PC-9 (cell line): ENCODE measurements around the gene NCKAP1. TPM values are rescaled to one million over a fixed set of nuclear protein-coding genes. Genes with fewer than 3 reads are reported as not detected.
"Not testable (repeated sequence)": the region's sequence is repeated elsewhere in the genome, so short reads cannot be mapped to it uniquely, and the experiment has no call there.

Source experiments
- BruUV-seq: library from RNA; stranded (reverse); fragments of 400-500 nt; replicated peaks from 2 replicates; lab custom pipeline; 2021; lab: Mats Ljungman, UMichigan
- CTCF ChIA-PET: fragments of 300-600 bp; sonication (Branson Sonifier 250); formaldehyde crosslinking; loops from one replicate; lab custom pipeline; 2022; ENCODE audit warnings: antibody characterized with exemption; lab: Charles Lee
- POLR2A ChIA-PET: fragments of 300-600 bp; sonication (Branson Sonifier 250); formaldehyde crosslinking; loops from one replicate; lab custom pipeline; 2022; ENCODE audit warnings: antibody characterized with exemption; ENCODE audit not compliant: unreplicated experiment; lab: Charles Lee
- DNase-seq, 2 experiments: peaks; one replicate each; pipeline versions ENCODE4 v3.0.0 to v3.0.0-alpha.2; 2015 to 2022; ENCODE audit warnings: mixed read lengths in 1 of 2
- H2AFZ ChIP-seq: fragments of 200-600 bp; sonication (generic); 2 replicates; pipeline ENCODE4 v1.8.1; 2017; ENCODE audit warnings: antibody characterized with exemption
- H3F3A ChIP-seq: fragments of 200-600 bp; sonication (generic); 2 replicates; pipeline ENCODE4 v1.8.1; 2017; ENCODE audit warnings: antibody characterized with exemption, mild to moderate bottlenecking, low read depth; ENCODE audit not compliant: insufficient read depth
- H3K27ac ChIP-seq: fragments of 200-600 bp; sonication (generic); 2 replicates; pipeline ENCODE4 v1.6.1; 2016; ENCODE audit warnings: mixed run types
- H3K27me3 ChIP-seq: fragments of 200-600 bp; sonication (generic); 2 replicates; pipeline ENCODE4 v1.6.1; 2016; ENCODE audit warnings: low read depth, mixed run types; ENCODE audit not compliant: insufficient read depth
- H3K36me3 ChIP-seq: fragments of 200-600 bp; sonication (generic); 2 replicates; pipeline ENCODE4 v1.6.1; 2016; ENCODE audit warnings: low read depth, mixed run types
- H3K4me1 ChIP-seq: fragments of 200-600 bp; sonication (generic); replicated peaks from 2 replicates; pipeline ENCODE4 v1.6.1; 2016; ENCODE audit warnings: mixed run types; ENCODE audit not compliant: insufficient read depth
- H3K4me2 ChIP-seq: fragments of 200-600 bp; sonication (generic); 2 replicates; pipeline ENCODE4 v1.6.1; 2017; ENCODE audit warnings: mixed run types
- H3K4me3 ChIP-seq: fragments of 200-600 bp; sonication (generic); 2 replicates; pipeline ENCODE4 v1.6.1; 2016; ENCODE audit warnings: mixed run types
- H3K79me2 ChIP-seq: fragments of 200-600 bp; sonication (generic); 2 replicates; pipeline ENCODE4 v1.6.1; 2017; ENCODE audit warnings: low read depth, mixed run types
- H3K9me2 ChIP-seq: fragments of 200-600 bp; sonication (generic); 2 replicates; pipeline ENCODE4 v1.8.1; 2017; ENCODE audit warnings: mild to moderate bottlenecking; ENCODE audit not compliant: insufficient read depth
- H3K9me3 ChIP-seq: fragments of 200-600 bp; sonication (generic); 2 replicates; pipeline ENCODE4 v1.8.1; 2016; ENCODE audit warnings: low read depth; ENCODE audit not compliant: insufficient read depth
- H4K20me1 ChIP-seq: fragments of 200-600 bp; sonication (generic); 2 replicates; pipeline ENCODE4 v1.8.1; 2017; ENCODE audit not compliant: insufficient read depth
- EZH2 ChIP-seq: fragments of 200-600 bp; sonication (generic); IDR thresholded peaks from 2 replicates; pipeline ENCODE4 v1.8.0; 2017; ENCODE audit warnings: antibody characterized with exemption, low read depth
- intact Hi-C: fragments of 100-400 bp; cut with micrococcal nuclease; formaldehyde crosslinking; loops from one replicate; pipeline ENCODE4 v1.10.0; 2022; ENCODE audit not compliant: unreplicated experiment
- total RNA-seq: library from RNA; stranded (reverse); gene quantifications from 2 replicates; pipeline ENCODE4 v1.2.3, GENCODE V29; 2021
- TF ChIP-seq, protein P1 (sequence below): fragments of 200-600 bp; sonication (generic); conservative IDR thresholded peaks from 2 replicates; pipeline ENCODE4 v1.6.1; 2017; ENCODE audit warnings: mixed run types, antibody characterized with exemption, mild to moderate bottlenecking, moderate library complexity

NCKAP1 gene
- total RNA-seq, 1 experiment from 2014 or later: 308 TPM

DNA sequence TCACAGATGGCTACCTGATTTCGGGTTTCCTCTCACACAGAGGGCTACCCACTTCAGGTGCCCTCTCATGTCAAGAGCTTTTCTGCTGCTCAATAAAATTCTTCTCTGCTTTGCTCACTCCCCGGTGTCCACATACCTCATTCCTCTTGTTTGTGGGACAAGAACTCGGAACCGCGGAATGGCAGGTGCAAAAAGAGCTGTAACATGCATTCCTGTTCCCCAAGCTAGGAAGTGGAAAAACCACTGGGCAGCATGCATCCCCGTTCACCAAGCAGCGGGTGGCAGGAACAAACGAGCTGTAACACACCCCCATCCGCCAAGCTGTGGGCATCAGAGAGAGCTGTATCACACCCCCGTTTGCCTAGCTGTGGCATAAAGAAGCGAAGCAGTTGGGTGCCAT lies 144.6 kb downstream of the NCKAP1 start:
- no TSS peak for BruUV-seq
- H3K9me2 ChIP-seq: peaks cover 3% of the 10 kb centered on the region; the same call in 1 of the 2 replicates
- H2AFZ ChIP-seq: no peak overlapping the region
- TF ChIP-seq, protein P1, sequence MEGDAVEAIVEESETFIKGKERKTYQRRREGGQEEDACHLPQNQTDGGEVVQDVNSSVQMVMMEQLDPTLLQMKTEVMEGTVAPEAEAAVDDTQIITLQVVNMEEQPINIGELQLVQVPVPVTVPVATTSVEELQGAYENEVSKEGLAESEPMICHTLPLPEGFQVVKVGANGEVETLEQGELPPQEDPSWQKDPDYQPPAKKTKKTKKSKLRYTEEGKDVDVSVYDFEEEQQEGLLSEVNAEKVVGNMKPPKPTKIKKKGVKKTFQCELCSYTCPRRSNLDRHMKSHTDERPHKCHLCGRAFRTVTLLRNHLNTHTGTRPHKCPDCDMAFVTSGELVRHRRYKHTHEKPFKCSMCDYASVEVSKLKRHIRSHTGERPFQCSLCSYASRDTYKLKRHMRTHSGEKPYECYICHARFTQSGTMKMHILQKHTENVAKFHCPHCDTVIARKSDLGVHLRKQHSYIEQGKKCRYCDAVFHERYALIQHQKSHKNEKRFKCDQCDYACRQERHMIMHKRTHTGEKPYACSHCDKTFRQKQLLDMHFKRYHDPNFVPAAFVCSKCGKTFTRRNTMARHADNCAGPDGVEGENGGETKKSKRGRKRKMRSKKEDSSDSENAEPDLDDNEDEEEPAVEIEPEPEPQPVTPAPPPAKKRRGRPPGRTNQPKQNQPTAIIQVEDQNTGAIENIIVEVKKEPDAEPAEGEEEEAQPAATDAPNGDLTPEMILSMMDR: no peak
- TF ChIP-seq EZH2: no peak
- H3K9me3 ChIP-seq: no peaks in the 10 kb centered on the region
- intact Hi-C loops: no loop called here
- H3K27me3 ChIP-seq: no peaks in the 10 kb centered on the region
- H3F3A ChIP-seq: no peaks in the 10 kb centered on the region
- no peak overlapping the region for H3K4me2 ChIP-seq
- ChIA-PET CTCF (no interaction called here), POLR2A (no interaction called here)
- no peaks in the 10 kb centered on the region for H4K20me1 ChIP-seq
- no peak overlapping the region for H3K27ac ChIP-seq
- no peak overlapping the region for H3K4me3 ChIP-seq
- H3K79me2 ChIP-seq: no peaks in the 10 kb centered on the region
- no peak for DNase-seq
- no peaks in the 10 kb centered on the region for H3K4me1 ChIP-seq
- no peaks in the 10 kb centered on the region for H3K36me3 ChIP-seq

DNA sequence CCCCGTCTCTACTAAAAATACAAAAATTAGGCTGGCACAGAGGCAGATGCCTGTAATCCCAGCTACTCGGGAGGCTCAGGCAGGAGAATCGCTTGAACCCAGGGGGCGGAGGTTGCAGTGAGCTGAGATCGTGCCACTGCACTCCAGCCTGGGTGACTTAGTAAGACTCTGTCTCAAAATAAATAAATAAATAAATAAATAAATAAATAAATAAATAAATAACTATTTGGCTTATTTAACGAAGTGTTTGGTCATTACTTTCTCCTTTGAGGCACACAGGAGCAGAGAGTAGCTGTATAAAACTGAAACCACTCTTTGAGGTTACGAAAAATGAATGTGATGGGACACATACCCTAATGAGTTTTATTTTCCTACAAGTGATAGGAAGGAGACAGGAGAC lies 145.2 kb downstream of the NCKAP1 start:
- H3K9me2 ChIP-seq, POLR2A ChIA-PET, CTCF ChIA-PET, H3K9me3 ChIP-seq, intact Hi-C loops, H3K27ac ChIP-seq, H4K20me1 ChIP-seq, DNase-seq, H3K79me2 ChIP-seq, BruUV-seq, H3K36me3 ChIP-seq, H2AFZ ChIP-seq, H3K4me2 ChIP-seq, H3K27me3 ChIP-seq, H3F3A ChIP-seq, H3K4me1 ChIP-seq, H3K4me3 ChIP-seq: not testable (repeated sequence)

DNA sequence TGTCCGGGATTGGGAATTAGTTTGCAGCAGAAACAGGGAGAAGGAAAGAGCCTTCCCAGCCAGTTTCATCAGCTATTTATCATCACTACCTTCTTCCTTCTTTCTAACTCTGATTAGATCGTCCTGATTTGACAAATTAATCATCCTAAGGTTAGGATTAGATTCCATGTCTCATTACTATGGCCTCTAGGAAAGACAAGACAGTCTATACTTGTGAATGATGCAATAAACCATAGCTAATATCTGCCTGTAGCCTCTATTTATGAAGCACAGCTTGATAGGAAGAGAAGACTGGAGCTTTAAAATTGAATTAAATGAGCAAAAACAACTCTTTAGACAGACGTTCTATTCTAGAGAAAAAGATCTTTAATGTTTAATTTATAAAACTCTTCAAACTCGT lies 146.6 kb downstream of the NCKAP1 start:
- no TSS peak for BruUV-seq
- peak overlapping the region; percentile 1; the same call in 1 of the 2 replicates for H2AFZ ChIP-seq
- H3F3A ChIP-seq: no peaks in the 10 kb centered on the region
- H3K4me1 ChIP-seq: no peaks in the 10 kb centered on the region
- H3K27me3 ChIP-seq: no peaks in the 10 kb centered on the region
- DNase-seq: no peak
- H3K9me2 ChIP-seq: peaks cover 3% of the 10 kb centered on the region; the same call in 1 of the 2 replicates
- no peaks in the 10 kb centered on the region for H4K20me1 ChIP-seq
- no peaks in the 10 kb centered on the region for H3K36me3 ChIP-seq
- TF ChIP-seq EZH2: no peak
- TF ChIP-seq, protein P1: no peak
- no peaks in the 10 kb centered on the region for H3K9me3 ChIP-seq
- ChIA-PET CTCF (no interaction called here), POLR2A (interaction anchor here (0.6 kb wide), 2 partner anchors 81 to 518 kb away, joined by 4 to 12 read pairs; no protein-coding TSS in a partner anchor)
- no peak overlapping the region for H3K27ac ChIP-seq
- H3K4me2 ChIP-seq: no peak overlapping the region
- no peak overlapping the region for H3K4me3 ChIP-seq
- intact Hi-C loops: no loop called here
- no peaks in the 10 kb centered on the region for H3K79me2 ChIP-seq
